Inflammatory macrophage (primary cell): ENCODE measurements around the gene ASIC2.

Experiments used
- DNase-seq, 2 donors: peaks; one replicate each; pipeline ENCODE4 v3.0.0-alpha.2; 2020 to 2022

ASIC2 gene

GRCh38 chr17:33242375-33243124 lies 50.5 kb downstream of the ASIC2 start:
- no peak for DNase-seq

GRCh38 chr17:33241390-33241789 lies 51.7 kb downstream of the ASIC2 start:
- no peak for DNase-seq

DNA sequence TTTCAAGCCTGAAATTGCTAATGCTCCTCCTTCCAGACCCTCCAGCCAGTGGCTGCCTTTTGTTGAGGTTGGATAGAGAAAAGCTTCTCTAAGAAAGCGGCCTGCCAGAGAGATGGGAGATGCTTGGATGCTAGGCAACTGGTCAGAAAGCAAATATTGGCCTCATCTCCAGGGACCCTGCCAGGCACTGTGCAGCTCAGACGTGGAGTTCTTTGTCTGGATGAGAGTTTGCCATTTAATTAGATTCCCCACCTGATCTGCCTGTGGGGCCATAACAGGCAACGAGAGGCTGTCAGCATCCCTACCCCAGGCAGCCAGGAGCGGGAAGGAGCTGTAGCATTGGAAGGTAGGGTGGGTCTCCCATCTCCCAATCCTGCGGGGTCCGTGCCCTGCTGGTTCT lies 52.7 kb downstream of the ASIC2 start:
- no peak for DNase-seq

DNA sequence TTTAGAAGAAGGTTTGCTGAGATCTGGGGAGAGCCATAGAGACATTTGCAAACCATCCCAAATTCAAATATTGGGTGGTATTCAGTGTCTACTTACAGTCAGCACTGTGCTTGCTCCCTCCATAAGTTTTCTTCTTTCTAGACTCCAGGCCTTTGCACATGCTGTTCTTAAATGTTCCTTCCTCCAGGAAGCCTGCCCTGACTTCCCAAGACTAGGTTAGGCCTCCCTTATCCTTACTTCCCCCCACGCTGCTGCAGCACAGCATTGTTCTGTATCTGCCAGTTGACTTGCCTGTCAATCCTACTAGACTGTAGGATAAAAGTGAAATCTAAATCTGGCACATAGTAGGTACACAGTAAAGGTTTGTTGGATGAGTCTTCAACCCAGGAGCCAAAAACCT lies 53.4 kb downstream of the ASIC2 start:
- no peak for DNase-seq

DNA sequence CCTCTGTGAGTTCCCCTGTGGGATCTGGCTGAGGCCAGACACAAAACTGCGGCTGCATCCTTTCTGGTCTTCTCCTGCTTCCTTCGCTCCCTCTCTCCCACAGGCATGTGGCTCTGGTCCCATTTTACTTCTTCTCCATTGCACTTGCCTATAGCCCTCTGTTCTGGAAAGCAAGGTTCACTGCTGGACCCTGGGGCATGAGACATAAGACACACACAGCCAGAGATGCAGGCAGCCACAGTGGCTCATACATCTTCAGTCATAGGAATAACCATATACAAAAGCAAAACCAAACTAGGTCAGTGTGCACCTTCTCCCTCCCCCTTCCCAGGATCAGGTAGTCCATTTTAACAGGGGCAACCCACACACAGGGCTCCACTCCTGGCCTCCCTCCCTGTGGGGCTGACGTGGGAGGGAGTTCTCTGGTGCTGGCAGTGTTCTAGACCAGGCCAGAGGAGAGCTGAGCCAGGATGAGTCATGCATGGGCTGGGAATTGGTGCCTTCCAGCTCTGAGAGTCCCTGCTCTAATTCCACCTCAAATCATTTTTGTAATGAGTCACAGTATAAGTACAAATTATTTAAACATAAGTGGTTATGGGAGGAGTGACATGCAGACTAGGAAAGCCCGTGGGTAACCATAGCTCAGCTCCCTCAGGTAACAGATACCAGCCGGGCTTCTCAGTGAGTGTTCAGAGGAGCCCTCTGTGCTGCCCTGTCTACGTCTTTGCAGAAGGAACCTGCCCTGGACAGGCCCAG lies 58.0 kb downstream of the ASIC2 start:
- DNase-seq = no peak

DNA sequence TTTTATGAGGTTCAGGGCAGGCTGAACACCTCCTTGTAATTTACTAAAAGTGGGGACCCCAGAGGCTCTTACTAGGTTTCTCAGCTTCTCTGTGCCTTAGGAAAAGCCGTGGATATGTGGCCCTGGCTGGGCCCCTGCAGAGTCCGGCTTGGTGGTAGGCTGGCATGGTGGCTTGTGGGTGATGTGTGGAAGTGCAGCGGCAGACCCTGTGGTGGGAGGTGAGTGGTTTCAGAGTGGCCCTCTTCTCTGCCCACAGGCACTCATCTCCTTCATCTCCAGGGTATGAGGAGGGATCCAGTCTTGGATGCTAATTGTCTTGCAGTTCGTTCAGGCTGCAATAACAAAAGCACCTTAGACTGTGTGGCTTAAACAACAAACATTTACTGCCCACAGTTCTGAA lies 58.9 kb downstream of the ASIC2 start:
- DNase-seq = no peak

- no peak for DNase-seq
These were observed 59.3 kb downstream of the ASIC2 start for GRCh38 chr17:33233811-33234177.

- DNase-seq = no peak
These were observed 63.6 kb downstream of the ASIC2 start for GRCh38 chr17:33229499-33229898.

- no peak for DNase-seq
These were observed 64.1 kb downstream of the ASIC2 start for GRCh38 chr17:33229028-33229427.

- no peak for DNase-seq
These were observed 64.5 kb downstream of the ASIC2 start for GRCh38 chr17:33228548-33228947.

- no peak for DNase-seq
These were observed 65.2 kb downstream of the ASIC2 start for GRCh38 chr17:33227911-33228310.

DNA sequence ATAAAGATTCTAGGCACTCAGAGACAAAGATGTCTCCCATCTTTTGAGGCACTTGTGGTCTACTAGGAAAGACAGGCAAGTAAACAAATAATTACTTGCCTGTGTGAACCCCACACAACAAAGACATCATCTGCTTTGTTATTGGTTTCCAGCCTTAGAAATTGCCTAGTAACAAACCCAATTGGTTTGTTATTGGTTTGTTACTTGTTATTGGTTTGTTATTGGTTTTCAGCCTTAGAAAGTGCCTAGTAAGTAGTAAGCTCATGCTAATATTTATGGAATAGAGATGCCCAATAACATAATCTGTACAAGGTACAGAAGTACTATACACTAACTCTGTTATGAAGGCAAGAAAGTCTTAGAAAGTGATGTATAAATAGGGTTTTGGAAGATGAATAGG lies 67.1 kb downstream of the ASIC2 start:
- DNase-seq = no peak

DNA sequence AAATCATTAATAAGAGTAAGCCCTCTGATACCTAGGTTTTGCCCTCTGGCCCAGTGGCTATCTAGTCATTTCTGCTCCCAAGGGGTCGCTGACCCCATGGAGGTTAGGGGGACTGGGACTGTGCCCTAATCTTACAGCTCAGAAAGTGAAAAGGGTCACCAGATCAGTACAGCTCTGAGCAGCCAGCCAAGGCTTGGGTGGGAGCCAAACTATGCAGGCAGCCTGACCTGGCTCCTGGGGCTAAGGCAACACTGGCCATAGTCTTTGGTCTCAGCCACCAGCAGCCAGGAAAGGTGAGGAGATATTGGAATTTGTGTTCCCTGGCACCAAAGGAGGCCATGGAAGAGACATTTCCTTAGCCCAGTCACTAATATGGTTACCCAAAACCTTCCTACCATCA lies 67.6 kb downstream of the ASIC2 start:
- no peak for DNase-seq

GRCh38 chr17:33220036-33220435 lies 73.1 kb downstream of the ASIC2 start:
- no peak for DNase-seq

GRCh38 chr17:33218698-33219601 lies 74.1 kb downstream of the ASIC2 start:
- DNase-seq = no peak

GRCh38 chr17:33217891-33218290 lies 75.2 kb downstream of the ASIC2 start:
- DNase-seq = no peak

GRCh38 chr17:33214996-33215395 lies 78.1 kb downstream of the ASIC2 start:
- no peak for DNase-seq

DNA sequence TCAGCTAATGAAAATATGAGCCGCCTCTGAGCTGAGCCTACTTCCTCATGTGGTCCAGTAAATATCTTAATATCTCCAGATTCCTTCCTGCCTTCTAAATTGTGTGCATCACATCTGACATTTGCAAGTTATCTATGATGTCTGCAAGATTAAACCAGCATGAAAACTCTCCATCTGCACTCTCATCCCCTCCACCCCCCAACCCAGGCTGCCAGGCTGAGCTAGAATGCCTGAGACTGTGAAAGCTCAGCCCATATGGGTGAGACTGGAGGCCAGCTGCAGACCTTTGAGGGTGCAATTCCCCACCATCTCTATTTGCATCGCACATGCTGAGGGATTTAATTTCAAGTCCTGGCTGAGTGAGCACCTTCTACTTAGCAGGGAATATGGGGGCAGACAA lies 82.8 kb downstream of the ASIC2 start:
- DNase-seq = no peak

- no peak for DNase-seq
These were observed 83.4 kb downstream of the ASIC2 start for GRCh38 chr17:33209671-33210070.

- no peak for DNase-seq
These were observed 85.9 kb downstream of the ASIC2 start for GRCh38 chr17:33207231-33207630.

GRCh38 chr17:33205552-33205951 lies 87.5 kb downstream of the ASIC2 start:
- no peak for DNase-seq

DNA sequence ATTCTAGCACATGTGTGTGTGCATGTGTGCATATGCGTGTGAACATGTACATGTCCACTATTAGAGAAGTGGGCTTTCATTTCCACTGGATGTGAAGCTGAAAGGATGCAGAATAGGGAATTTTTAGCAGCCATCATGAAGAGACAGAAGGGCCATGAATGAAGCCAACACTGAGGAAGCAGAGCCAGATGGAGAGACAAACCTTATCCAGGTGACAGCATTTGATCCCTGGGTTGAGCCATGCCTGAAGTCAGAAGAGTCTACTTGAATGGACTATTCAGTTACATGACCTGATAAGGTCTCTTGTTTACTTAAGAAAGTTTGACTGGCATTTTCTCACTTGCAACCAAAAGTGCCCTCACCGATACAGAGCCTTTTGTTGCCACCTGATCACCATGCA lies 88.4 kb downstream of the ASIC2 start:
- no peak for DNase-seq

- DNase-seq = no peak
These were observed 88.9 kb downstream of the ASIC2 start for GRCh38 chr17:33204156-33204555.
